ENCODE results near the gene BATF.
"Not testable (repeated sequence)": the region's sequence is repeated elsewhere in the genome, so short reads cannot be mapped to it uniquely, and the experiment has no call there.

Gene BATF

GRCh38 chr14:75522224-75522982 lies at the start of gene BATF:
Gene BATF (plus strand): TSS chr14:75522469. CDS start chr14:75522683, 214 bp downstream.
- no peak for DNase-seq

GRCh38 chr14:75474127-75474526 lies 48.1 kb upstream of the BATF start:
- DNase-seq, result not testable (repeated sequence)

DNA sequence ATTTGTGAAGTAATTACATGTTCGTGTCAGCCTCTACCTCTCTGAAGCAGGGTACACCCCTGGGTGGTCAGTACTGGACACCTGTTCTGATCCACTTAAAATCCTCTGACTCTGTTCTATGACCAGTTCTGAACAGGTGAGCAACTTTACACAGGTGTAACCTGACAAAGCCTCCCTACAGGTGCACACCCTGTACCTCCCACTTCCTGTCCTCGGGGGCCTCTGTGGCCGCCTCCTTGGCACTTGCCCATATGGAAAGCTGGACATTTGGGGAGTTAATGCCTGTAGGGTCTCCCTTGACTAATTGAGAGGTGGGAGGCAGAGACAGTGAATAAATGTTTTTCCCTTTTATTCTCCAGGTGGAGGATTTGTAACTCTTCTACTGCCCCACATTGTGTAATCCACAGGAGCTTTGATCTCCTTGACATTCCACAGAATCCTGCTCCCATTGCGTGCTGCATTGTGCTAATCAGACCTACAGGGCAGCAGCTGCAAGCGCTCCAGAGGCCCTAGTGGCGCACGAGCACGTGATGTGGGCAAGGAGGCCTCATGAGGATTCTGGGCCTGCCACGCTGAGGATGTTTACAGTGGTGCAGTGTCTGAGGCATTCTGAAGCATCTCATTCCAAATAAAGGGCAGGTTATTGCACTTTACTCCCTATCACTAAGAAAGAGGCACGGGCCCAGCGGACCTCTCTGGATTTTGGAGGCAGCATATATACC lies 45.8 kb upstream of the BATF start:
- peak; percentile 13 for DNase-seq

- DNase-seq, result no peak
These were observed 44.4 kb upstream of the BATF start for GRCh38 chr14:75477881-75478280.

GRCh38 chr14:75479770-75480600 lies 42.3 kb upstream of the BATF start:
- DNase-seq, result no peak

- no peak for DNase-seq
These were observed 39.9 kb upstream of the BATF start for GRCh38 chr14:75482366-75482765.

DNA sequence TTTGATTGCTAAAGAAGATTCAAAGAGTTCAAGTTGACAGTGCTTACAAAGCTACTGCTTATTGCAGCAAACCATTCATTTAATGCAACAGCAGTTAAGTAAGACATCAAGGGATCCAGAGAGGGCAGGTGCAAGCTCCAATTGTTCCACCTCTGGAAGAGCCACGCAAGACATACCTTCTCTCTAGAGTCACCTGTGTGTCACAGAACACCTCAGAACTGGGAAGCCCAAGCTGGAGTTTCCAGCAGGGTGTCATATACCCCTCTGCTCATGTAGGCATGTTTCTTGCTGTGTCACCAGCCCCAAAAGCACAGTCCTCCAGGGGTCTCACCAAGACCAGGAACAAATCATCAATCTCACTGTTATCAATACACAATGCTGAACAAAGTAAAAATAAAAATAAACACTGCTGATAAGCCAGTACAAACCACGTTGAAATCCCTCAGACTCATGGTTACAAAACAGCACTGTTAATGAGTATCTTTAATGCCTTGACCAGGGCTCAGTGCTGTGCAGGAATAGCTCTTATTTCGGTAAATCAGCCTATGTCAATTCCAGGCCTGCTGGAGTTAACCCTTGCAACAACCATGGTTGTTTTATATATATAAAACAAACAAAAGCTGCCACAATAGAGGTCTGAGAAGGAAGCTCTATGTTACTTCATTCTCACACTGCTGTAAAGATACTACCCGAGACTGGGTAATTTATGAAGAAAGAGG lies 37.4 kb upstream of the BATF start:
- DNase-seq, result no peak

DNA sequence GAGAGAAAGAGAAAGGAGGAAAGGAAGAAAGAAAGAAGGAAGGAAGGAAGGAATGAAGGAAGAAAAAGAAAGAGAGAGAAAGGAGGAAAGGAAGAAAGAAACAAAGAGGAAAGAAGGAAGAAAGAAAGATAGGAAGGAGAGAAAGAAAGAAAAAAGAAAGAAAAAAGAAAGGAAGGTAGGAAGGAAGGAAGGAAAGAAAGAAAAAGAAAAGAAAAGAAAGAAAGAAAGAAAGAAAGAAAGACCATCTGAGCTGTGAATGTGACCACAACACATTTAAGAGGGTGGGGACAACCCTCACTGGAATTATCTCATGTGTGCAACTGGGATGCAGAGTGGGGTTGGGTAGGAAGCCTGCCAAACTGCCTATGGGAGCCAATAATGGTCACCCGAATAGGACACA lies 36.0 kb upstream of the BATF start:
- no peak for DNase-seq

- DNase-seq, result no peak
These were observed 35.1 kb upstream of the BATF start for GRCh38 chr14:75487155-75487671.

DNA sequence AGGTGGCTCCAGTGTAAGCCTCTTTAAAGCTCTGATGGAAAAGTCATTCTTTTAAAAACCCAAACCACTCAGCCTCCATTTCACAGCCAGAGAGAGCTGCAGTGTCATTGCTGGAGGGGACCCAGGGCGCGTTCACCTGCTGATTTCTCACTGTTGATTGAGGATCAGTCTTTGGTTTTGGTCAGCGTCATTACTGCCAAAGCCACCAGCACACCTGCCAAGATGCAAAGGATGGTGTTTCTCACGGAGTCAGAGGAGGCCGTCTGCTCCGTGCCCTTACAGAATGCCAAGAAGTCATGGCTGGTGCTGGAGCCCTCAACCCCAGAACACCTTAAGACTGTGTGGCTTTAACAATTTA lies 32.8 kb upstream of the BATF start:
- no peak for DNase-seq

GRCh38 chr14:75491376-75491978 lies 30.8 kb upstream of the BATF start:
- DNase-seq, result no peak

DNA sequence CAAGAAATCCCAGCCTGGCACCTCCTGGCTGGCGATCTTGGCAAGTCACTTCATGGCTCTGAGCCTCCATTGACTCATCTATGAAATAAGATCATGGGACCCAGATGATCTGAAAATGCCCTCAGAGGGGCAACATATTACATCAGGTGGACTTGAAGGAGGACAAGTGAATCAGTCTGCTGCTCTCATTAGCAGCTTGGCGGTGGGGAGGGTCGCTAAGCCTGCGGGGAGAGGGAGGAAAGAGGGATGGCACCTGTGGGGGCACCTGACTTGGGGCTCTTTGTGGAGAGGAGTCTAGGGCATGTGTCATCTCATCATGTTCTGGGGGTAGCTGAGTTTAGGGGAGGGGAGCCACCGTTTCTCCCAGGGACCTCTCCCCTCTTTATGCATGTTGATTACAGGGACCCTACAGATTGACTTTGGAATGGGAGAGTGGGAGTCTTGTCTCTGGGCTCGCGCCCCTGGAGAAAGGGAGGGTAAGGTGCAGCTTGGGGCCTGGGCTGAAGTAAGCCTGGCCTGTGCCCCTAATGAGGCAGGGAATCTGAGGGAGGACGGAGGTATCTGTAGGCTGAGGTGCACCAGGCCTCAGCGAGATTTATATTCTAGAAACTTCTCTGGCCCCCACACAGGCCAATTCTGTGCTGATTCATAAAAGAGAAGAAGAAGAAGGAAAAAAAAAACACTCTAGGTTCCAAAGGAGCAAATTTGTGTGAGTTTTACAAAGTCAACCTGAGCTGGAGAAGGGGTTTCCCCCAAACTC lies 29.3 kb upstream of the BATF start:
- DNase-seq, result no peak

DNA sequence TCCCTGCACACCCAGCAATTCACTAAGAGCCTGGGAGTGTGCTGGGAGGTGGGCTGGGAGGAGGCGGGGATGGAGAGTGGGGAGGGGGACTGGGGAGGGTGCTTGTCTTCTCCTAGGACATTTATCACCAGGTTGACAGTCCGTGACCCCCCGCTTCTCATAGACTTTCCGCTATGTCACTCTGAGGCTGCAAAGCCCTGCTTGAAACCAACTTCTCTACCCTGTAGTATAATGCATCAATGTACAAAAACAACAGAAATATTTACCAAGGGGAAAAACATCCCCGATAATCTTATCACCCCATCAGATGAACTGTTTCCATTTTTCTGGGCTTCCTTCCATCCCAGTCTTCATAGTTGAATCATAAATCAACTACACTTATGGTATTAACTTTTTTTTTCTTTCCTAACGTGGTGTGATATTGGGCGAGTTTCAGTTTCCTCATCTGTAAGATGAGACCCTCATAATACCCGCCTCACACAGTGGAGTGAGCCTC lies 28.6 kb upstream of the BATF start:
- DNase-seq, result no peak

DNA sequence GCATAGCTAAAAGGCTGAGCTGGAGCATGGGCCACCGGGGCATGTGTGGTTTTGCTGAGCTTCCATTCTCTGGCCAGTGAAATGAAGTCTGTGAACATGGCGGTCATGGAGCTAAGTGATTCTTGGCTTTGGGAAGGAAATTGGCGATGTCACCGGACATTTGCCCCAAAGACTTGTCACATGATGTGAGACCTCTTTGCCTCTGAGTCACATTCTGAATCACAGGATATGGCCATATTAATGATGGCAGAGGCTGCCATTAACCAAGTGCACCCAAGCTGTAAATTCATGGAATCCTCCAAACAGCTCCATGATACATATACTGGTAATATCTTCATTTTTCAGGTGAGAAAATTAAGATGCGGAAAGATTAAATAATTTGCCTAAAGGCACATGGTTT lies 27.4 kb upstream of the BATF start:
- no peak for DNase-seq

GRCh38 chr14:75495399-75495798 lies 26.9 kb upstream of the BATF start:
- no peak for DNase-seq

GRCh38 chr14:75495882-75496281 lies 26.4 kb upstream of the BATF start:
- no peak for DNase-seq

DNA sequence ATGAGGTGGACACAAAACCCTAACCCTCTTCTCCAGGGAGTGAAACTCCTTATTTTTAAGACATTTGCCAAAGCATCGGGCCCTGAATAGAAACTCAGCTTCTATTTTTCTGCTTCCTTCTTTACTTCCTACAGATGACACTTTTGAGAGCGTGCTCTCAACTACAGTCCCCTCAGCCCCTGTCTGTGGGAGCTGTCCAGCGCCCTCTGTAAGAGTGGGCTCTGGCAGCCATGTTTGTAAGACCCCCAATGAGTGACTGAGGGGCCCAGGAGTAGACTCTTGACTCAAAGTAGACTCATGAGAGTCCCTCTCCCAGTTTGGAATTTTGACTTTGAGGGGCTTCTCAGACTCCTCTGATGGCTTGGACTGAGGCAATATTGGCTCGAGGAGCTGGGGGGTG lies 25.5 kb upstream of the BATF start:
- DNase-seq, result no peak

GRCh38 chr14:75497191-75497590 lies 25.1 kb upstream of the BATF start:
- no peak for DNase-seq

DNA sequence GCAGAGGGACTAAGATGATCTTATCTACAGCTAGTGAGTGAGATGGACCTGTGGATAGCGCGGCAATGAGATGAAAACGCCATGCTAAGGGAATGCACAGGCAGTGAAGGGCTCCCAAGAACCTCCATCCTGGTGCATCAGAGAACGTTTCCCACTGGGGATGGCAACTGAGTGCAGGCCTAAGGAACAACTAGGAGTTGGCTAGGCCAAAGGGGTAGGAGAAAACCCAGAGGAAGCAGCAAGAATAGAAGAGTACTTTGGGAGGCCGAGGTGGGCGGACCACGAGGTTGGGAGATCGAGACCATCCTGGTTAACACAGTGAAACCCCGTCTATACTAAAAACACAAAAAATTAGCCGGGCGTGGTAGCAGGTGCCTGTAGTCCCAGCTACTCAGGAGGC lies 24.6 kb upstream of the BATF start:
- no peak for DNase-seq

GRCh38 chr14:75499084-75499875 lies 23.0 kb upstream of the BATF start:
- no peak for DNase-seq

DNA sequence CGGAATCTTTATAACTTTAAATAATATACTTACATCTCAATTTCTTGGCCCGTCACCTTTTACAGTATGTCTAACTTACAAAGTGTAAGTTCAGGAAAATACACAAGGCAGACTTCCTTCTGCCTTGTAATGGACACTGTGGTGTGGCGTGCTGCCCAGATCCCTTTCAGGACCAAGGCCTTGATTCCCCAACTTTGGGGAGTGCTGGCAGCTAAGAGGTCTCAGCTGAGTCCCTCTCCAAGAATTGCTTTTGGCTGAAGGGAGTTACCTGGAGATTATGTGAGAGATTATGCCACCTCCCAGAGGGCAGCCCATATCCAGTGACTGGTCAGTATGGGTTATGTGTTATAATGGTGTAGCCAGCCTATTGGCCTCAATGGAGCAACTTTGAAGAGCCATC lies 21.2 kb upstream of the BATF start:
- DNase-seq, result no peak
